ENCODE data around the gene CRTAC1.

Gene CRTAC1

GRCh38 chr10:97828721-97829120 lies 201.7 kb downstream of the CRTAC1 start:
- no peak for TF ChIP-seq CTCF (conservative IDR thresholded peaks at IDR 0.05; ENCODE audit: low read depth, low read length)
- no peak overlapping the region for H3K4me3 ChIP-seq (ENCODE audit: low read depth, low read length)
- DNase-seq (ENCODE audit: low read depth) = no peak

- DNase-seq (ENCODE audit: low read depth) = no peak
- TF ChIP-seq CTCF (conservative IDR thresholded peaks at IDR 0.05; ENCODE audit: low read depth, low read length) = no peak
- no peak overlapping the region for H3K4me3 ChIP-seq (ENCODE audit: low read depth, low read length)
Measured at GRCh38 chr10:97827702-97828291, 202.6 kb downstream of the CRTAC1 start.

GRCh38 chr10:97826892-97827291 lies 203.5 kb downstream of the CRTAC1 start:
- no peak overlapping the region for H3K4me3 ChIP-seq (ENCODE audit: low read depth, low read length)
- DNase-seq (ENCODE audit: low read depth) = no peak
- TF ChIP-seq CTCF (conservative IDR thresholded peaks at IDR 0.05; ENCODE audit: low read depth, low read length) = no peak

GRCh38 chr10:97825020-97825760 lies 205.2 kb downstream of the CRTAC1 start:
- no peak for DNase-seq (ENCODE audit: low read depth)
- TF ChIP-seq CTCF (conservative IDR thresholded peaks at IDR 0.05; ENCODE audit: low read depth, low read length) = no peak
- H3K4me3 ChIP-seq (ENCODE audit: low read depth, low read length) = no peak overlapping the region

GRCh38 chr10:97823734-97824133 lies 206.7 kb downstream of the CRTAC1 start:
- no peak overlapping the region for H3K4me3 ChIP-seq (ENCODE audit: low read depth, low read length)
- DNase-seq (ENCODE audit: low read depth) = no peak
- no peak for TF ChIP-seq CTCF (conservative IDR thresholded peaks at IDR 0.05; ENCODE audit: low read depth, low read length)

- H3K4me3 ChIP-seq (ENCODE audit: low read depth, low read length) = no peak overlapping the region
- TF ChIP-seq CTCF (conservative IDR thresholded peaks at IDR 0.05; ENCODE audit: low read depth, low read length) = no peak
- no peak for DNase-seq (ENCODE audit: low read depth)
Measured at GRCh38 chr10:97822261-97822687, 208.1 kb downstream of the CRTAC1 start.
